MCF 10A (cell line): ENCODE measurements around the gene GALNT1. TPM values are rescaled to one million over a fixed set of nuclear protein-coding genes. Genes with fewer than 3 reads are reported as not detected.

Experiments used
- BruUV-seq: library from RNA; stranded (reverse); fragments of 400-500 nt; replicated peaks from 2 replicates; lab custom pipeline; 2021; lab: Mats Ljungman, UMichigan
- CTCF ChIA-PET: fragments of 300-600 bp; sonication (Branson Sonifier 250); formaldehyde crosslinking; extraction: SDS; loops from one replicate; lab custom pipeline; 2021; ENCODE audit warnings: antibody characterized with exemption, inconsistent platforms; lab: Yijun Ruan, JAX
- POLR2A ChIA-PET: fragments of 300-600, 350-650 bp; sonication (Branson Sonifier 250); formaldehyde crosslinking; extraction: SDS; loops from one replicate; lab custom pipeline; 2020; ENCODE audit warnings: antibody characterized with exemption, inconsistent platforms; lab: Yijun Ruan, JAX
- DNase-seq: peaks from one replicate; pipeline ENCODE4 v3.0.0-alpha.2; 2018; ENCODE audit not compliant: unreplicated experiment
- H3K27ac Mint-ChIP-seq: one replicate; pipeline ENCODE4 v1.8.0; 2022; ENCODE audit warnings: mild to moderate bottlenecking, low read depth, mixed read lengths; ENCODE audit not compliant: unreplicated experiment
- H3K27me3 Mint-ChIP-seq: one replicate; pipeline ENCODE4 v1.8.0; 2022; ENCODE audit warnings: mixed read lengths; ENCODE audit not compliant: insufficient read depth, unreplicated experiment
- H3K36me3 Mint-ChIP-seq: one replicate; pipeline ENCODE4 v1.8.0; 2022; ENCODE audit warnings: mild to moderate bottlenecking, moderate library complexity, mixed read lengths; ENCODE audit not compliant: insufficient read depth, unreplicated experiment
- H3K4me1 Mint-ChIP-seq: one replicate; pipeline ENCODE4 v1.8.0; 2022; ENCODE audit warnings: mixed read lengths; ENCODE audit not compliant: insufficient read depth, unreplicated experiment
- H3K4me3 Mint-ChIP-seq: one replicate; pipeline ENCODE4 v1.8.0; 2022; ENCODE audit warnings: mild to moderate bottlenecking, moderate library complexity, mixed read lengths; ENCODE audit not compliant: unreplicated experiment
- H3K9me3 Mint-ChIP-seq: one replicate; pipeline ENCODE4 v1.8.0; 2022; ENCODE audit warnings: mixed read lengths; ENCODE audit not compliant: unreplicated experiment
- CTCF ChIP-seq: fragments of 200-600 bp; IDR thresholded peaks from one replicate; pipeline ENCODE4 v1.8.0; 2022; ENCODE audit warnings: antibody characterized with exemption, mild to moderate bottlenecking; ENCODE audit not compliant: unreplicated experiment
- intact Hi-C: fragments of 100-400 bp; cut with micrococcal nuclease; formaldehyde crosslinking; loops from 2 replicates; pipeline ENCODE4 v1.14.1; 2022
- total RNA-seq: library from RNA; stranded (reverse); gene quantifications from 2 replicates; pipeline ENCODE4 v1.2.3, GENCODE V29; 2022

Gene GALNT1
- total RNA-seq, 1 experiment from 2014 or later: 71.0 TPM

GRCh38 chr18:35639296-35639695 is 57.8 kb downstream of the GALNT1 start:
- no peak for DNase-seq
- Mint-ChIP-seq H3K27me3 (no peaks in the 10 kb centered on the region), H3K4me3 (no peak overlapping the region), H3K9me3 (no peaks in the 10 kb centered on the region), H3K36me3 (no peaks in the 10 kb centered on the region), H3K4me1 (no peaks in the 10 kb centered on the region), H3K27ac (no peak overlapping the region)
- intact Hi-C loops: no loop called here
- no peak for TF ChIP-seq CTCF
- ChIA-PET POLR2A (no interaction called here), CTCF (no interaction called here)
- BruUV-seq: no TSS peak

- no peak for DNase-seq
- BruUV-seq: no TSS peak
- intact Hi-C loops: no loop called here
These were observed 59.9 kb downstream of the GALNT1 start for GRCh38 chr18:35641467-35641866.

GRCh38 chr18:35641916-35642315 is 60.4 kb downstream of the GALNT1 start:
- no peaks in the 10 kb centered on the region for H3K36me3 Mint-ChIP-seq
- H3K27me3 Mint-ChIP-seq: no peaks in the 10 kb centered on the region
- intact Hi-C loops: no loop called here
- no peak for TF ChIP-seq CTCF
- BruUV-seq: no TSS peak
- H3K9me3 Mint-ChIP-seq: peaks cover 4% of the 10 kb centered on the region
- no peaks in the 10 kb centered on the region for H3K4me1 Mint-ChIP-seq
- no peak overlapping the region for H3K27ac Mint-ChIP-seq
- H3K4me3 Mint-ChIP-seq: no peak overlapping the region
- ChIA-PET POLR2A (interaction anchor here (0.5 kb wide), 1 partner anchor 377 kb away, joined by 5 read pairs; no protein-coding TSS in a partner anchor), CTCF (no interaction called here)
- no peak for DNase-seq

More at GRCh38 chr18:35641467-35641866, 59.9 kb downstream of the GALNT1 start:
- H3K9me3 Mint-ChIP-seq: no peaks in the 10 kb centered on the region
- TF ChIP-seq CTCF: no peak
- CTCF ChIA-PET: no interaction called here
- H3K4me1 Mint-ChIP-seq: no peaks in the 10 kb centered on the region
- POLR2A ChIA-PET: no interaction called here
- no peaks in the 10 kb centered on the region for H3K36me3 Mint-ChIP-seq
- H3K4me3 Mint-ChIP-seq: no peak overlapping the region
- H3K27me3 Mint-ChIP-seq: no peaks in the 10 kb centered on the region
- no peak overlapping the region for H3K27ac Mint-ChIP-seq

GRCh38 chr18:35642802-35643201 is 61.3 kb downstream of the GALNT1 start:
- POLR2A ChIA-PET: no interaction called here
- BruUV-seq: no TSS peak

More at GRCh38 chr18:35642802-35643201, 61.3 kb downstream of the GALNT1 start:
- Mint-ChIP-seq H3K36me3 (no peaks in the 10 kb centered on the region), H3K27me3 (no peaks in the 10 kb centered on the region), H3K4me1 (no peaks in the 10 kb centered on the region), H3K9me3 (peaks cover 11% of the 10 kb centered on the region), H3K27ac (no peak overlapping the region), H3K4me3 (no peak overlapping the region)
- no peak for DNase-seq
- intact Hi-C loops: no loop called here
- TF ChIP-seq CTCF: no peak
- CTCF ChIA-PET: no interaction called here
